HG03469 (cell line): ENCODE results near the gene AGRN.
"Not testable (repeated sequence)": the region's sequence is repeated elsewhere in the genome, so short reads cannot be mapped to it uniquely, and the experiment has no call there.

Experiments
- ATAC-seq: cut with Tn5 transposase; IDR thresholded peaks from one replicate; pipeline ENCODE4 v1.9.1; 2021; ENCODE audit warnings: mild to moderate bottlenecking, moderate library complexity, moderate number of reproducible peaks; ENCODE audit not compliant: unreplicated experiment

Gene AGRN

DNA sequence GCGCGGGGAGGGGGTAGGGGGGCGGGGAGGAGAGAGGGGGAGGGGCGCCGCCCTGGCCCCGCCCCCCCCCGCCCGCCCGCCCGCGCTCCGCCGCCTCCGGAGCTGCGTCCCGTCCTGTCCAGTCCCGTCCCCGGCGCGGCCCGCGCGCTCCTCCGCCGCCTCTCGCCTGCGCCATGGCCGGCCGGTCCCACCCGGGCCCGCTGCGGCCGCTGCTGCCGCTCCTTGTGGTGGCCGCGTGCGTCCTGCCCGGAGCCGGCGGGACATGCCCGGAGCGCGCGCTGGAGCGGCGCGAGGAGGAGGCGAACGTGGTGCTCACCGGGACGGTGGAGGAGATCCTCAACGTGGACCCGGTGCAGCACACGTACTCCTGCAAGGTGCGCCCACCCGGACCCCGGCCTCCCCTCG lies at the start of gene AGRN:
AGRN (plus strand) TSS at position 121 of the 405 bp plus-strand sequence; CDS start at position 174, 53 bp downstream.
- no peak for ATAC-seq

DNA sequence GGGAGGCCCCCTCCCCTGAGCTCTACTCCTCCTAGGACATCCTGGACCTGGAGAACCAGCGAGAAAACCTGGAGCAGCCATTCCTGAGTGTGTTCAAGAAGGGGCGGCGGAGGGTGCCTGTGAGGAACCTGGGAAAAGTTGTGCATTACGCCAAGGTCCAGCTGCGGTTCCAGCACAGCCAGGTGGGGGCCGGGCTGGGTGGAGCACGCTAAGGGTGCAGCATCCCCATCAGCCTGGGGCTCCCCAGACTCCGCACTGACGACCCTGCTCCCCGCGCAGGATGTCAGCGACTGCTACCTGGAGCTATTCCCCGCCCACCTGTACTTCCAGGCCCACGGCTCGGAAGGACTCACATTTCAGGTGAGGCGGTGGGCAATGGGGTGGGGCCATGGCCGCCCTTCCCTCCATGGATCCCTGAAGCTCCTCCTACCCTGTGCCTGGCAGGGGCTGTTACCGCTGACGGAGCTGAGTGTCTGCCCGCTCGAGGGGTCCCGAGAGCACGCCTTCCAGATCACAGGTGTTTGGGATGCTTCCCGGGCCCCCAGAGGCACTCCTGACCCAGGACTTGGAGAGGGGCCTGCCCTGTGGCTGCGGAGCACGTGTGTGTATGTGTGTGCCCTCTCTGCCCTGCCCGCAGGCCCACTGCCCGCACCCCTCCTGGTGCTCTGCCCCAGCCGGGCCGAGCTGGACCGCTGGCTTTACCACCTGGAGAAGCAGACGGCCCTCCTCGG lies 49.5 kb upstream of the AGRN start:
- ATAC-seq = no peak

DNA sequence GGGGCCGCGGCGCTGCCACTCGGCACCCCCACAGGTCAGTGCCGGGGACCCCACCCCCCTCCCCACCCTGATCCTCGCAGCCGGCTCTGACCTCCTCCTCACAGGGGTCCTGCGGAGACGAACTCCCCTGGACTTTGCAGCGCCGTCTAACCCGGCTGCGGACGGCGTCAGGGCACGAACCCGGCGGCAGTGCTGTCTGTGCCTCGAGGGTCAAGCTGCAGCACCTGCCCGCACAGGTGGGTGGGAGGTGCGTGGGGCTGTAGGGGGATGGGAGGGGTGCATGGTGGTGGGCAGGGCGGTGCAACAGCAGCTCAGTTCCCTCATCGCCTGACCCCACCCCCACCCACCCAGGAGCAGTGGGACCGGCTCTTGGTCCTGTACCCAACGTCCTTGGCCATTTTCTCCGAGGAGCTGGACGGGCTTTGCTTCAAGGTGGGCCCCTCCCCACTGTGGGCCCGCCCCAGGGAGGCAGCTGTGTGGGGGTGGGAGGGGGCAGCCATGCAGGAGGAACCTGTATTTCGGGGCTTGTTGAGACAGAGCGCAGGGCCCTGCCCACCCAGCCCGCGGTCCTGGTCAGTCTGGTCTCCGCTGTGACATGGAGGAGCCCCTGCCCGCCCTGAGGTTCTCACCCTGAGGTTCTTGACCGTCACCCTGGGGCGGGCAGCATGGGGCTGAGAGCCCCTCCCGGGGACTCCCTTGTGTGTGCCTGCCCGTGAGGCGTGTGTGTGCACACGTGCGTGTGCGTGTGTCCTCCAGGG lies 48.8 kb upstream of the AGRN start:
- ATAC-seq = no peak

DNA sequence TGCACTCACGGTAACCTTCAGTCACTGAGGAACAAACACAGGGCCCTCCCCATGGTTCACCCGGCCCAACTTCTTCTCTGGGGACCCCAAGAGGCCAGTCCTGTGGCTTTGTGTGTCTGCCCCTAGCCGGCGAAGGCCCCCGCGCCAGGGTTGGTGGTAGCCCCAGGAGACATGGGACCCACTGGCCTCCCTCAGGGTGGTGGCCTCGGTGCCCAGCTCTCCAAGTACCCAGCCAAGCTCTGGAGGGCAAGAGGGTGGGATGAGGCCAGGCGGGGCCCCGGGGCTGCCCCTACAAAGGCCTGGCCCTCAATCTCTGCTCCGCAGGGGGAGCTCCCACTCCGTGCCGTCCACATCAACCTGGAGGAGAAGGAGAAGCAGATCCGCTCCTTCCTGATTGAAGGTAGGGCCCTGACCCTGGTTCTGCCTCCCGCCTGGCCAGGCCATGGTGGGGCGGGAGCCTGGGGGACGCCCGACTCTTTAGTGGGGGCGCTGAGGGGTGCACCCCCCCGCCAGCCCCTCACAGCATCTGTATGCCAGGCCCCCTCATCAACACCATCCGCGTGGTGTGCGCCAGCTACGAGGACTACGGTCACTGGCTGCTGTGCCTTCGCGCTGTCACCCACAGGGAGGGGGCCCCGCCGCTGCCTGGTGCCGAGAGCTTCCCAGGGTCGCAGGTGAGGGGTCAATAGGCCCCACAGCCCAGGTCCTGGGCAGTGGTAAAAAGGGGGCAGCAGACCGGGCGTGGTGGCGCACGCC lies 48.0 kb upstream of the AGRN start:
- no peak for ATAC-seq

DNA sequence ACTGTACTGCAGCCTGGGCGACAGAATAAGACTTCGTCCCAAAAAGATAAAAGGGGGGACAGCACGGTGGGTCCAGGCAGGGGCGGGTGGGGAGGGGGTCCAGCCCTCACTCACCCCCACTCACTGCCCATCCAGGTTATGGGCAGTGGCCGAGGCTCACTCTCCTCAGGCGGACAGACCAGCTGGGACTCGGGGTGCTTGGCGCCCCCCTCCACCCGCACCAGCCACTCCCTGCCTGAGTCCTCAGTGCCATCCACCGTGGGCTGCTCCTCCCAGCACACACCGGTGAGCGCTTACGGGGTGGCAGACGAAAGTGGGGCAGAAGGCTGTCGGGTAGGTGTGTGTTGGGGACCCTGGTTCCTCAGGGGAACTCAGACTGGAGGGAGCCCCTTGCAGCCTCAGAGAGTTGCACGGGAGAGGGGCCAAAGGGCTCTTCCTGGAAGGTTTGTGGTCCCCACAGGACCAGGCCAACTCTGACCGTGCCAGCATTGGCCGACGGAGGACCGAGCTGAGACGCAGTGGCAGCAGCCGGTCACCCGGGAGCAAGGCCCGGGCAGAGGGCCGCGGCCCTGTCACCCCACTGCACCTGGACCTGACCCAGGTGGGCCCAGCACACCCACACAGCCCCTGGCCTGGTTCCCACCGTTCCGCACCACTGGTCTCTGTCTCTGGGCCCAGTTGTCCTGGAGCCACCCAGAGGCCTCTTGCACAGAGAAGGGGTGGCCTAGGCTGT lies 47.0 kb upstream of the AGRN start:
- ATAC-seq = no peak

DNA sequence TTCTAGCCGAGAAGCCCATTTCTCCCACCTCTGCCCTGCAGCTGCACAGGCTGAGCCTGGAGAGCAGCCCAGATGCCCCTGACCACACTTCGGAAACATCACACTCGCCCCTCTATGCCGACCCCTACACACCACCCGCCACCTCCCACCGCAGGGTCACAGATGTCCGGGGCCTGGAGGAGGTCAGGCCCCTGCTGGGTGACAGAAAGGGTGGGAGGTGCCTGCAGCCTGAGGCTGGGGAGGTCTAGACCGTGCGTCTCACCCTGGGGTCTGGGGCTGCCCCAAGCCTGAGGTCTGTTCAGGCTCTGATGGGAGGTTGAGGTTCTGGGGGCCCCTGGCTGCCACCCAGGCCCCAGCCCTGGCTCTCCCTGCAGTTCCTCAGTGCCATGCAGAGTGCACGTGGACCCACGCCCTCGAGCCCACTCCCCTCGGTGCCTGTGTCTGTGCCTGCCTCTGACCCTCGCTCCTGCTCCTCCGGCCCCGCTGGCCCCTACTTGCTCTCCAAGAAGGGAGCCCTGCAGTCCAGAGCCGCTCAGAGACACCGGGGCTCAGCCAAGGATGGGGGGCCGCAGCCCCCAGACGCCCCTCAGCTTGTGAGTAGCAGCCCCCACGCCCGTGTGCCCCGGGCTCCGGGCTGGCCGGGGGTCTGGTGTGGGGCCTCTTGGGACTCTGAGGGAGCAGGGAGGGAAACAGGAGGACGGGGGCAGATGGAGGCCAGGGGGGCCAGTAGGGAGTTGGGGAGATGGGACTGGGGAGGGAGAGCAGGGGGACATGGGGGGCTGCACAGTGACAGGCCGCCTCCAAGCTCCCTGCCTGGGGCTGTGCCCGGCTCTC lies 46.2 kb upstream of the AGRN start:
- no peak for ATAC-seq

DNA sequence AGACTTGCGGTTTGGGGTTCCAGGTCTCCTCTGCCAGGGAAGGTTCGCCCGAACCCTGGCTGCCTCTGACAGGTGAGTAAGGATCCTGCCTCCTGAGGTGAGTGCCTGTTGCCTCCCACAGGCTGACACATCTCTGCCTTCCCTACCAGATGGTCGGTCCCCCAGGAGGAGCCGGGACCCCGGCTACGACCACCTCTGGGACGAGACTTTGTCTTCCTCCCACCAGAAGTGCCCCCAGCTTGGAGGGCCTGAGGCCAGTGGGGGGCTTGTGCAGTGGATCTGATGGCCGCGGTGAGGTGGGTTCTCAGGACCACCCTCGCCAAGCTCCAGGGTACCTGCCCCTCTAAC lies 45.7 kb upstream of the AGRN start:
- no peak for ATAC-seq

DNA sequence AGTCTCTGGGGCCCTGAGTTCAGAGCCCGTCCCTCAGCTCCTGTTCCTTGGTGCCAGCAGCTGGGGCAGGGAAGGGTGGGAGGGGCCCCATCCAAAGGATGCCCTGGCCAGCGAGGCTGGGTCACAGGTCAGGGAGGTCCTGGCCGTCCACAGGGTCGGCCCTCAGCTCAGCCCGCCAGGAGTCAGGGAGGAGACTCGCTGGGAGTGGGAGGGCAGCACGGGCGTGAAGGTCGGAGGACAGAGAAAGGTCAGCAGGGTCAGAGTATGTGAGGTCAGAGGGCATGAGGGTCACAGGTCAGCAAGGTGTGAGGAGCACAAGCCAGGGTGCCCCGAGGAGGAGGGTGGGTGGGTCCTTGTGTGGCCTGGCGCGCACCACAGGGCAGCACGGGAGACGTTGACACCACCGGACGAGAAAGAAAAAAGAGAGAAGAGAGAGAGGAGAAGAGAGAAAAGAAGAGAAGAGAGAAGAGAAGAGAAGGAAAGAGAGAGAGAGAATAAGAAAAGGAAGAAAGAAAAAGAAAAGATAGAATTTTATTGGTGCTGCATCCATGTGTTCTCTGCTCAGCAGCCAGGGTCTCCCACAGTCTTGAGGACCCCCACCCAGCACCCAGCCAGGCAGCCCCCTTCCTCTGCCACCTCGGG lies 45.1 kb upstream of the AGRN start:
- no peak for ATAC-seq

DNA sequence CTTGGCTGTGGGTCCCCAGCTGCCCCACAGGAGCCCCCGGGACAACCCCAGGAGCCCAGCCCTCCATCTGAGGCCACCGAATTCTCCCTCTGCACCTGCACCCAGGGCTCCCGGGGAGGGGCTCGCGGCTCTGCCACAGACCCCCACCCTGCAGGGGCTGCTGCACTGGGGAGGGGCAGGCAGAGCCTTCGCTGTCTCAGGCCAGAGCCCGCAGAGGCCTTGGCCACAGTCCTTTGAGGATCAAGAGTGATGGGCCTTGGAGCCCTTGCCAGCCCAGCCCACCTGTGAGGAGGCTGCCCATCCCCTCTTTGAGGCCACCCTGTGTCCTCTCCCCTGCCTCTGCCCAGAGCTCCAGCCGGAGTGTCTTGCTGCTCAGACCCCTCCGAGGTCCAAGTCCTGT lies 44.6 kb upstream of the AGRN start:
- no peak for ATAC-seq

DNA sequence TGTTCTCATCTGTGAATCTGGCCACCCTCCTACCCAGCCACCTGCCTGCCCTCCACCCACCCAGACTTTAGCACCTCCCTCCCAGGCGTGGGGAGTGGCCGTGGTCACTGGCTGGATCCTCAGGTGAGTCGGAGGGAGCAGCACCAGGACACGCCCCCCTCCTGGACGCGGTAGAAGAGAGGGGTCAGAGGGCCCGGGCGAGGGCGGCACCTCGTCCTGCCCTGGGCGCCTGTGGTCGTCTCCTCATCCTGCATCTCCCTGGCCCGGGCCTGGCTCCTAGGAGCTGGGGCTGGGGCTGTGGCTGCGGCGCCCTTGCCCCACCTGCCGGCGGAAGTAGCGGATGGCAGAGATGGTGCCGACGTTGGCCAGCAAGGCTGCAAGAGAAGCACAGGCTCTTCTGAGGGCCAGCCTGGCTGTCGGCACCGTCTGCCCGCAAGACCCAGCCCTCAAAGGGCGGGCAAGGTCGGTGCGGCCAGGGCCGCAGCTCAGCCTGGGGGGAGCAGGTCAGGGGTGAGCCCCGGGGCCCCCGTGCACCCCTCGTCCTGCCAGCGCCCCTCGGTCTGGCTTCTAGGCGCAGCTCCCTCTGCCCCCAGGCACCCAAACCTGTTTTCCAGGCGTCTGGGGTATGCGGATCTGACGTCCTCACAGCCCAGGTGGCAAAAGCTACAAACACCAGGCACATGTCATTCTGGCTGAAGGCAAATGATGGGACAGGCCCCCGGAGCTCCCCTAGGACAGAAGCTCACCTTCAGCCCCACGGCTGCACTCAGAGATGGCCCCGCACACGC lies 43.8 kb upstream of the AGRN start:
- peak; percentile 46 for ATAC-seq

DNA sequence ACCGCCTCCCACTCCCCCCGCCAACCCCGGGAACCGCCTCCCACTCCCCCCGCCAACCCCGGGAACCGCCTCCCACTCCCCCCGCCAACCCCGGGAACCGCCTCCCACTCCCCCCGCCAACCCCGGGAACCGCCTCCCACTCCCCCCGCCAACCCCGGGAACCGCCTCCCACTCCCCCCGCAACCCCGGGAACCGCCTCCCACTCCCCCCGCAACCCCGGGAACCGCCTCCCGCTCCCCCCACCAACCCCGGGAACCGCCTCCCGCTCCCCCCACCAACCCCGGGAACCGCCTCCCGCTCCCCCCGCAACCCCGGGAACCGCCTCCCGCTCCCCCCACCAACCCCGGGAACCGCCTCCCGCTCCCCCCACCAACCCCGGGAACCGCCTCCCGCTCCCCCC lies 43.1 kb upstream of the AGRN start:
- not testable (repeated sequence) for ATAC-seq

DNA sequence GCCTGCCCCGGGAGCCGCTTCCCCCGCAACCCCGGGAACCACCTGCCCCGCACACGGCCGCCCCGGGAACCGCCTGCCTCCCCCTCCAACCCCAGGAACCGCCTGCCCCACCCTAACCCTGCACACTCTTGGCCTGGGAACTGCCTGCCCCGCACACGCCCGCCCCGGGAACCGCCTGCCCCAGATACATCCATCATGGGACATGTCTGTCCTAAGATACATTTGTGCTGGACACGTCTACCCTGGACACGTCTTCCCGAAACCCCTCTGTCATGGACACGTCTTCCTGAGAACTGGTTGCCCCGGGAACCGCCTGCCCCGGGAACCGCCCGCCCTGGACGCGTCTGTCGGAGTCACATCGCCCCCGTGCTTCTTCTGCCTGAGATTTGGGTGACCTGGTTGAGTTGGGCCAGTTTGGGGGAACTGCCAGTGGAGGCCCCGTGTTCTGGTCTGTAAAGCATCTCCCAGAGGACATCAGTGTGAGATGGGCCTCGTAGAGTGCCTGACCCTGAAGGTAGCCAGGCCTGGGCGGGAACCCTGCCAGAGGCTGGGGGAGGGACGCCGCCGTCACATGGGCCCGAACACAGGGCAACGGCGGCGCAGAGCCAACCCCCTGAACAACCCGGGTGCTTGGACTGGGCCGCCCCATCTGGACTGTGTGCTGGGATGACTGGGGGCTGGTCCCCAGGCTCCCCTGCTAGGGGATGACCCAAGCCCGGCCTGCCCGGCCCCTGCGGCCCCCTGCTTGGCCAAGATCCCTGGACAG lies 41.7 kb upstream of the AGRN start:
- ATAC-seq = no peak

DNA sequence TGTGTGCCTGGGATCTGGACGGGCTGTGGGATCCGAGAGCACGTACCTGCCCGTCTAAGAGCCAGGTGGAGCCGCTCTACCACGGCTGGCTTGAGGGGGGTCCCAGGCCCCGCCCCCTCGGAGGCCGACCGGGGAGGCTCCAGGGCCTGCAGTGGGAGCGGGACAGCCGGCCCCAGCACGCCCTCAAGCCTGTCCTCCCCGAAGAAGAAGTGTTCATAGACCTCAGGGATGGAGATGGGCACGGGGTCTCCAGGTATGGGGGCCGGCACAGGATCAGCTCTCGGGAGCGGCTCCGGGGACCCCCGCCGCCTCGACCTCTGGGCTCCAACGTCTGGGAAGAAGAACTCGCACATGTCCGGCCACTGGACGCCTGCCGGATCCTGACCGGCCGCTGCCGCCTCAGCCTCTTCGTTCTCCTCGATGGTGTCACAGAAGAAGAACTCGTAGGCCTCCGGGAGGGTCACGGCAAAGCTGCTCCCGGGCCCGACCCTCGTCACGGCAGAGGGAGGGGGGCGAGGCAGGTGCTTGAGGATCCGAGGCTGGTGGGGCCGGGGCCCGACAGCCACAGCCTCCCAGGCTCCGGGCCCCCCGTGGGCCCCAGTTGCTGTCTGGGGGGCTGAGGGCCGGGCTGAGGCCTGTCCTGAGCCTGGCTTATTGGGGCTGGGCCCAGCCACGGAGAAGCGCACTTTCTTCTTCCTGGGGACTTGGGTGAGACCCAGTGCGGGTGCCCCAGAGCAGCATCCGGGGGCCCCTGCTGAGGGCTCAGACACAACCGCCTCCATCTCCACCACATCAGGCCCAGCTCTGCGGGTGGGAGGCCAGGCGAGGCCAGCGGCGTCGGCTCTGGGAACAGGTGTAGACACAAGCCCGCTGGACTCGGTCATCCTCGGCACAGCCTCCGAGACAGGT lies 40.8 kb upstream of the AGRN start:
- ATAC-seq = no peak

DNA sequence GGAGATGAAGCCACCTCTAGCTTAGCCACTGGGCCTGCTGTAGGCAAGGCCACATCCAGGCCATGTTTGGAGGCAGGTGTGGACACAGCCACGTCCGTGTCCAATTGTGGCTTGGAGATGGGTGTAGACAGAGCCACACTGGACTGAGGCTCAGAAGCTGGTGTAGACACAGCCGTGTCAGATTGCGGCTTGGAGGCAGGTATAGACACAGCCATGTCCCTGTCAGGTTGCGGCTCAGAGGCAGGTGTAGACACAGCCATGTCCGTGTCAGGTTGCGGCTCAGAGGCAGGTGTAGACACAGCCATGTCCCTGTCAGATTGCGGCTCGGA lies 40.2 kb upstream of the AGRN start:
- ATAC-seq = no peak

DNA sequence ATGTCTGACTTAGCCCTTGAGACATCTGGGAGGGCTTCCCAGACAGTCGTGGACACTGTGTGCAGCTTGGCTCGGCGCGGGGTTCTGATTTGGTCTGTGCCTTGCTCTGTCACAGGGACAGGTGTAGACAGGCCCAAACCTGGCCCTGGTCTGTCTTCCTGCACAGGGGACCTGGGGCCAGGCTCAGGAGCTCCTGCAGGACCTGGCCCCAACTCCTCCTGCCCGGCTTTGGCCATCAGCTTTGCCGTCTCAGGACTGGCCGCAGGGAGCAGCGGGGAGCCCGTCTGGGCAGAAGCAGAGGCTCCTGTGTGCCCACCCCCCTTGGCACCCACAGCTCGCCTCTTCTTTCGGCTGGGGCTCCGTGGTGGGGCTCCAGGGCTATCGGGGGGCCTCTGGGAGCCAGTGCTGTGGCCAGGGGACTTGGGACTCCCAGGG lies 39.8 kb upstream of the AGRN start:
- ATAC-seq = no peak

DNA sequence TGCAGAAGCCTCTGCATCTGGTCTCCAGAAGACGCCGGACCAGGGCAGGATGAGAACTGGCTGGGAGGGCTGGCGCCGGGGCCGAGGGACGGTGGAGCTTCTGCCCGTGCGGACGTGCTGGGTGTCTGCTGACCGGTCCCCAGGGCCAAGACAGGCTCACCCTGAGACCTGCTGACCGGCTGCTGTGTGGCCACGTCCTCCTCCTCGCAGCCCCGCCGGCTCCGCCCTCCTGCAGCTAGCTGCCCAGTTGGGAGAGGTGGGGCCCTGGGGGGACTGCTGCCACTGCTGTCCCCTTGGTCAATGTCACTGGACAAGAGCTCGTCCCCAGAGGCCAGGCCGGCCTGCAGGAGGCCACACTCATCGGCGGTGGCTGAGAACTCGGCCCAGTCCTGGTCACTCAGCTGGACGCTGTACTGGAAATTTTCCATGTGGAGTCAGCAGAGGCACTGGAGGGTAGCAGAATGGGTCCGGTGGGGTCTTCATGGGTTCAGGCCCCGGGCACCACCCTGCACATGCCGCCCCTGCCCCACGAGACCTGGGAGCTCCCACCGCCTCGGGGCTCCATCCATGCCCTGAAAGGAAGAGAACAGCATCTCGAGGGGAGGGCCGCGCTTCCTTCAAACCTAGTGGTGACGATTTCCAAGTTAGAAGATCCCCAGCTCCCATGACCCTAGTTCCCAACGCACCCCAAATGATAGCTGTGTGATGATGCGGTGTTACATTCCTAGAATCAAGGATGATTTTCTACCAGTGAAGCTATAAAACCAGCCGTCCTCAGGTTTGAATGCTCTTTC lies 39.1 kb upstream of the AGRN start:
- ATAC-seq = no peak
